Astrocyte (in vitro differentiated cells and primary cell): ENCODE measurements around the gene FSTL5.

ENCODE experiments used
- EZH2 ChIP-seq: IDR thresholded peaks from 2 replicates; pipeline ENCODE4 v1.6.1; 2012; ENCODE audit warnings: mild to moderate bottlenecking, low read length, inconsistent platforms; ENCODE audit not compliant: insufficient read depth
- TF ChIP-seq, protein P1 (sequence below): IDR thresholded peaks from 2 replicates; pipeline ENCODE4 v1.5.1; 2011; ENCODE audit warnings: low read depth, mild to moderate bottlenecking, inconsistent platforms, low read length, moderate library complexity; ENCODE audit not compliant: insufficient read depth

DNA sequence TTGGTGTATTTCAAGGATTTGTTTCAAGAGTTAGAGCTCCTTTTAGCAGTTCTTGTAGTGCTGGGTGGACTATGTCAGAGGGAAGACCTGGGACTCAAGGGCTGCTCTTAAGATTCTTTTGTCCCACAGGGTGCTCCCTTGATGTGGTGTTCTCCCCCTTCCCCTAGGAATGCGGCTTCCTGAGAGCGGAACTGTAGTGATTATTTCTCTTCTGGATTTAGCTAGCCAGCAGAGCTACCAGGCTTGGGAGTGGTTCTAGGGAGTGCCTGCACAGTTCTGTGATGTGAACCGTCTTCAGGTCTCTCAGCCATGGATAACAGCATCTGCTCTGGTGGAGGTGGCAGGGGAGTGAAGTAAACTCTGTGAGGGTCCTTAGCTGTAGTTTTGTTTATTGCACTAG lies 336.8 kb downstream of the FSTL5 start:
- TF ChIP-seq, protein P1, sequence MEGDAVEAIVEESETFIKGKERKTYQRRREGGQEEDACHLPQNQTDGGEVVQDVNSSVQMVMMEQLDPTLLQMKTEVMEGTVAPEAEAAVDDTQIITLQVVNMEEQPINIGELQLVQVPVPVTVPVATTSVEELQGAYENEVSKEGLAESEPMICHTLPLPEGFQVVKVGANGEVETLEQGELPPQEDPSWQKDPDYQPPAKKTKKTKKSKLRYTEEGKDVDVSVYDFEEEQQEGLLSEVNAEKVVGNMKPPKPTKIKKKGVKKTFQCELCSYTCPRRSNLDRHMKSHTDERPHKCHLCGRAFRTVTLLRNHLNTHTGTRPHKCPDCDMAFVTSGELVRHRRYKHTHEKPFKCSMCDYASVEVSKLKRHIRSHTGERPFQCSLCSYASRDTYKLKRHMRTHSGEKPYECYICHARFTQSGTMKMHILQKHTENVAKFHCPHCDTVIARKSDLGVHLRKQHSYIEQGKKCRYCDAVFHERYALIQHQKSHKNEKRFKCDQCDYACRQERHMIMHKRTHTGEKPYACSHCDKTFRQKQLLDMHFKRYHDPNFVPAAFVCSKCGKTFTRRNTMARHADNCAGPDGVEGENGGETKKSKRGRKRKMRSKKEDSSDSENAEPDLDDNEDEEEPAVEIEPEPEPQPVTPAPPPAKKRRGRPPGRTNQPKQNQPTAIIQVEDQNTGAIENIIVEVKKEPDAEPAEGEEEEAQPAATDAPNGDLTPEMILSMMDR = no peak
- TF ChIP-seq EZH2 = no peak
